ENCODE results near the gene EIF5AL1.
"Not testable (repeated sequence)": the region's sequence is repeated elsewhere in the genome, so short reads cannot be mapped to it uniquely, and the experiment has no call there.

The EIF5AL1 gene

DNA sequence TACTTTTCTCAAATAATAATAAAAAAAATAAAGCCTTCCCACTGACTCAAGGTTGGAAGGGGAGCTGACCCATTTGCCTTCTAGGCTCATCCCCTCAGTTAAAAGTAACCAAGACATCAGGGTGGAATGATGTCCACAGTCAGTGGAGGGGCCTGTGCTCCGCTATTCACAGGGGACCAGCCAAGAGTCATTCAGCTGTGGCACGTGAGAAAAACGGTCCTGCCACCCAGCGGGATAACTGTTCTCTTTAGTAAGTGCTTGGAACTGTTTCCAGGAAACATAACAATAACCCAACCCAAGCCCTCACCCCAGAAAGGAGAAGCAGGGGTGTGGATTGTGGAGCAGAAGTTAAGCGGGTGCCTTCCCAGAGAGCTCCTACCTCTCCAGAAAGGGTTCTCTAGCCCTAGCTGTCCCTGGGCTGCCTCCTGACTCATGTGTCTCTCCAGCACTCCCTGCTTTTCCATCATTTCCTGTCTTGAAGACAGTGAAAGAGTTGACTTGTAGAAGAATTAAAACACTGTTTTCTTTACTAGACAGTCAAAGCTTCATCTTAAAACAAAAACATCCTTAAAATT, 2.3 kb upstream of the EIF5AL1 start:
- DNase-seq (ENCODE audit: low read depth) = not testable (repeated sequence)

GRCh38 chr10:79516532-79517205, 4.3 kb downstream of the EIF5AL1 start:
- DNase-seq (ENCODE audit: low read depth) = not testable (repeated sequence)

- not testable (repeated sequence) for DNase-seq (ENCODE audit: low read depth)
These were observed 5.2 kb downstream of the EIF5AL1 start for GRCh38 chr10:79517567-79517966.

DNA sequence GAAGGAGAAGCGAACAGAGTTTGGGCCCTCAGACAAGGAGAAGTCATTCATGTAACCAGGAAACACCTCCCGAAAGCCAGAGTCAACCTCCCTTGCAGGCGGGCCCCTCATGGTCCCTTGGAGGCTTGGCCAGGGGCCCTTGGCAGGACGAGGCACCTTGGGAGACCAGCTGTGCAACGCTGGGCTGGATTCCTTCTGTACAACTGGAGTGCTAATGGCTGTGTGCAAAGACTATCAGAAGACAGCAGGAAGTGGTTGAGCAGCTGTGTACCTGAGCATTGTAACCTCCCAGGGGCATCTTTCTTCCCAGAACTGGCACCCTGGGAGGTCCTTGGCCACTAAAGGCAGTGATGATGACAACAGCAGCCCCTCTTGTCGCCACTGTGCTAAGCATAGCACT, 9.4 kb downstream of the EIF5AL1 start:
- DNase-seq (ENCODE audit: low read depth) = not testable (repeated sequence)

- DNase-seq (ENCODE audit: low read depth) = not testable (repeated sequence)
These were observed 10.1 kb downstream of the EIF5AL1 start for GRCh38 chr10:79522464-79522863.

DNA sequence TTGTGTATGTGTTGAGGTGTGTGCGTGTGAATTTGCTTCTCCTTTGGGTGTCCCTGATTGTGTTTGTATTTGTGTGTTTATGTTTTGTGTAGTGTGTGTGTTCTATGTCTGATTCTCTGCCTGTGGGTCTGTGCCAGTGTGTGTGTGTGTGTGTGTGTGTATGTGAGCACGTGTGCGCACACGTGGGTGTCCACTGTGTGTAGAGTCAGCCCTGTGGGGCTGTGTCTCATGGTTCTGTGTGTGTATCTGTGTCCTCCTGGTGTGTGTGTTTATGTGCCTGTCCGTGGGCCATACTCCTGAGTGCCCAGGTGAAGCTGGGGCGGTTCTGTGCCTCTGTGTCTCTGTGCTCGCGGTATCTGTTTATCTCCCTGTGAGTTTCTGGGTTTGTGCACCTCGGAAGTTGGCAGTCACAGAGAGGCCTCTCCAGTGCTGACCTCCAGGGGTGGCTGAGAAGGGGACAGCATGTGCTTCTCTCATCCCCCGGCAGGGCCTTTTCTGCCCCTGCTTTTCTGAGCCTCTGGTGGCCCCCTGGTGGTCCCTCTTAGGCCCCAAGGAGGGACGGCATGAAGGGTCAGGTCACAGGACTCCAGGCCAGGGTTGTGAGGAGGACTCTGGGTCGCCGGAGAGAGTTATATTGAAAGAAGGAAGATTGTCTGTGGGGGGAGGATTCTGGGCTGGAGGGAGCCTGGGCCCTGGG, 11.0 kb downstream of the EIF5AL1 start:
- DNase-seq (ENCODE audit: low read depth) = not testable (repeated sequence)

- not testable (repeated sequence) for DNase-seq (ENCODE audit: low read depth)
These were observed 12.8 kb downstream of the EIF5AL1 start for GRCh38 chr10:79525049-79525710.

GRCh38 chr10:79528261-79528660, 15.9 kb downstream of the EIF5AL1 start:
- not testable (repeated sequence) for DNase-seq (ENCODE audit: low read depth)

DNA sequence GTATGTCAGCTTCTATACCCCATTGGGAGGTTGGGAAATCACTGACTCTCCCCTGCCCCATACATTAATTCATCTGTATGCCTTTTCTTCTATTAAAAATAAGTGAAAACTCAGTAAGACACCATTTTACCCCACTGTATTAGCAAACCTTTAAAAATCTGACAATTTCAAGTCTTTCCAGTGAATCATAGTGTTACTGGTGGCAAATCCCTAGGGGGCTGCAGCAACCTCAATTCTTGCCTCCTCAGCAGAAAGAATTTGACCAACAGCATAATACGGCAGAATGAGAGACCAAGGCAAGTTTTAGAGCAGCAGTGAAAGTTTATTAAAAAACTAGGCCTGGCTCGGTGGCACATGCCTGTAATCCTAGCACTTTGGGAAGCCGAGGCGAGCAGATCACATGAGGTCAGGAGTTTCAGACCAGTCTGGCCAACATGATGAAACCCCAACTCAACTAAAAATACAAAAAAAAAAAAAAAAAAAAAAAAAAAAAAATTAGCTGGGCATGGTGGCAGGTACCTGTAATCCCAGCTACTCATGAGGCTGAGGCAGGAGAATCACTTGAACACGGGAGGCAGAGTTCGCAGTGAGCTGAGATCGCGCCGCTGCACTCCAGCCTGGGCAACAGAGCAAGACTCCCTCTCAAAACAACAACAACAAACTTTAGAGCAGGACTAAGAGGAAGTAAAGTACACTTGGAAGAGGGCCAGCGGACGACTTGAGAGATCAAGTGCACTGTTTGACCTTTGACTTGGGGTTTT, 21.0 kb downstream of the EIF5AL1 start:
- not testable (repeated sequence) for DNase-seq (ENCODE audit: low read depth)

DNA sequence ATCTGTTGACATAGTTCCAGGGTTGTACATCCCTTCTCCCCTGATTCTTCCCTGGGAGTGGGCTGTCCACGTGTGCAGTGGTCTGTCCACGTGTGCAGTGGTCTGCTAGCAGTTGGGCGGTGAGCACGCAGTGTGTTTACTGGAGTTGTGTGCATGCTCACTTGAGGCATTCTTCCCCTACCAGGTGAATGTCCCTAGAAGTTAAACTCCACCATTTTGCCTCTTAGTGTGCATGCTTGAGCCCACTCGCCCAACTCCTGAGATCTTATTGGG, 21.5 kb downstream of the EIF5AL1 start:
- not testable (repeated sequence) for DNase-seq (ENCODE audit: low read depth)

DNA sequence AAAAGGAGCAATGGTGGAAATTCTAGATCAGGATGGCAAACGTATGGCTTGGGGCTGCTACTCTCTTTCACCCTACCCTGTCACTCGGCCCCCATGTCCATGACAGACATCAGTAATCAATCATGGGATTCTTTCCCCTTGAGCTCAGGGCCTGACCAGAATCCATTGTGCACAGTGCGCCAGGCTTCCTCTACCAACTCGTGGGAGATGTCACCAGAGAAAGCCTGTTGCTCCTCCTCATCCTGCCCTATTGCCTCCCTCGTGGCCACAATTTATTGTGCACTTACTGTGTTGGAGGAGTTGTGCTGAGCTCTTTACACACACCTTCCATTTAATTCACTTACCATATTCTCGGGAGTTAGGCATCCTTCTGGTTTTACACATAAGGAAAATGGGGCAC, 26.0 kb downstream of the EIF5AL1 start:
- DNase-seq (ENCODE audit: low read depth) = not testable (repeated sequence)

DNA sequence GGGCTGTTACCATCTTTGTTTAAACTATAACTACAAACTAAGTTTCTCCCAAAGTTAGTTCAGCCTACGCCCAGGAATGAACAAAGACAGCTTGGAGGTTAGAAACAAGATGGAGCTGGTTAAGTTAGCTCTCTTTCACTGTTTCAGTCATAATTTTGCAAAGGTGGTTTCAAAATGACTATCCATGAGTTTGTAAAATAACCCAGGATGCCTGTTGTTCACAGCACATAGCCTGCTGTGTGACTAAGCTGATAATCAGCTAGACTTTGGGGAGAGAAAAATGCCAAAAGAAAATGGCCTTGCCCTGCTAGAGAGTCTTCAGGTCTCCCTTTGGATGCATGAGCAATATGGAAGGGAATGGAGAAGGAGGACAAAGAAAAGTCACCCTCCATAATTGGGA, 28.6 kb downstream of the EIF5AL1 start:
- not testable (repeated sequence) for DNase-seq (ENCODE audit: low read depth)

GRCh38 chr10:79542626-79543025, 30.3 kb downstream of the EIF5AL1 start:
- no peak for DNase-seq (ENCODE audit: low read depth)

- not testable (repeated sequence) for DNase-seq (ENCODE audit: low read depth)
These were observed 32.1 kb downstream of the EIF5AL1 start for GRCh38 chr10:79544408-79544807.

DNA sequence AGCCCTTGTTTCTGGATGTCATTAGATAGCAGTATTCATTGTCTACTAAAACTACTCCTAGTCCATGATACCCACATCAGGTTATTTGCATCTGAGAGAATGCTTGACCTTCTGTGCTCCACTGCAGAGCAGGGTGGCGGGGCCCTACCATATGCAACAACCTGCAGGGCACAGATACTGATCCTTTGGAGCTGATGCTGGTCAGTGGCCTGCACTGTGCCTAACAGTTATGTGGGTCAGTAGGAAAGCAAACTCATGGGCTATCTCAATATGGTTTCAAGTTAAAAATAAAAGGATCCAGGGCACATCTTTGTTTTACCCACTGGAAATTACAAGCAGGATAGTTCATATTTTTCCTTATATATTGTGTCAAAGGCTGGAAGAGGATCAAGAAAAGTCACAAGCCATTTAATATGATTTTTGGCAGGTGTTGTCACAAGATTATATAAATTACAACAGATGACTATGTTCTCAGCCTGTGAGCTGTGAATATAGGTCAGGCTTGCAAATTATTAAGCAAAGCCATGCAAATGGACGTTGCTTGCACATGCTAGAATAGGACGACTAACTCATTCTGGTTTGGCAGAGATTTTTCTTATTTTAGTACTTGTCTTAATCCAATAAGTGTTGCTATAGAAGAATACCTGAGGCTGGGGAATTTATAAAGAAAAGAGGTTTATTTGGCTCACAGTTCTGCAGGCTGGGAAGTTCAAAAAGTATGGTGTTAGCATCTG, 32.8 kb downstream of the EIF5AL1 start:
- DNase-seq (ENCODE audit: low read depth) = not testable (repeated sequence)

DNA sequence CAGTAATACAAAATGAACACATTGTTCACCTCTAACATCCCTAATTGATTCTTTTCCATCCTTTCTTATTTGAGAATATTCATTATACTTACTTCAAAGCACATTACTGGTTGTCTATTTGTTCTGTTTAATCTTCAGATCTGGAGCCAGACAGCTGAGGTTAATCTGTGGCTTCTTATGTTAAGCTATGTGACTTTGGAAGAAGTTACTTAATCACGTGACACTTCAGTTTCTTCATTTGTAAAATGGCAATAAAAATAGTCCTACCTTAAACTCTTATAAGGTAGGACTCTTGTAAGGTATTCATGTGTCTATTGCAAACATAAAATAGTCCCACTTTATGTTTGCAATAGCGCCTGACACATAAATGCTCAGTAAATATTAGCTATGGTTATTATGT, 34.8 kb downstream of the EIF5AL1 start:
- not testable (repeated sequence) for DNase-seq (ENCODE audit: low read depth)

DNA sequence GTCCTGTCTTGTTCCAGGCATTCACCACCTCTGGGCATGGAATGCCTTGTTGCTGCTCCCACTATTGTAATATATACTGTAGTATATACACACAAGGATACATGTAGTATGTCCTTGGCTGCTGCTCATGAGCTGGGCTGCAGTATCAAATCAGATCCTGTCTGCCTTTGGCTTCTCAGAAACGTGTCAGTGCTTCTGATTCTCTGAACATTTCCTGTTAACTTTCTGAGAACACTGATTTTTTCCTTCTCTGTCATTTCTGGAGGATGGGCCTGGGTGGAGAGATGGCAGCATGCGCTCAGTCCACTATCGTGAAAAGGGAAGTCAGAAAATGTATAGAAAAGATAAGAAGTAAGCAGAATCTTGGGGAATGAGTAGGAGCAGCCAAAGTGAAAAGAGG, 35.6 kb downstream of the EIF5AL1 start:
- DNase-seq (ENCODE audit: low read depth) = no peak

DNA sequence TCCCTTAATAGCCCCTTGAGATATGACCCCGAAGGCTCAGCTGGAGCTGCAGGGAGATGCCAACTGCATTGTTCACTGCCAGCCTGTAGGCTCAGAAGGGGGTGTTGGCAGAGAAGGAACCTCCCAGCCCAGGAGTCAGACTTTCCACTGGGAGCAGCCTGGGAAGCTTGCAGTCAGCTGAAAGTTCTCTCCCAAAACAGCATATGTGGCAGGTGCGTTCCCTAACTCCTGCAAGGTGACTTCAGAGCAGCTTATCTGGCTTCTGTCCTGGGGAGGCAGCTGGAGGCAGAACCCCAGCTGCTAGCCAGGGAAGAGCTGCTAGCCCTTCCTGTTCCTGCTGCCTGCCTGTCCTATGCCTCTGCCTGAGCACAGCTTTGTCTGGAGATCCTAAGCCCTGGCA, 39.8 kb downstream of the EIF5AL1 start:
- DNase-seq (ENCODE audit: low read depth) = no peak

- DNase-seq (ENCODE audit: low read depth) = no peak
These were observed 43.3 kb downstream of the EIF5AL1 start for GRCh38 chr10:79555354-79556309.

- DNase-seq (ENCODE audit: low read depth) = not testable (repeated sequence)
These were observed 44.6 kb downstream of the EIF5AL1 start for GRCh38 chr10:79556961-79557360.

Measured in stimulated activated CD8-positive, alpha-beta memory T cell treated with anti-CD3 and anti-CD28 coated beads, Interleukin-7, amount 100 ng/mL, for 24 hours (primary cell).